Measurements from ENCODE around the gene ZNF277. TPM values are rescaled to one million over a fixed set of nuclear protein-coding genes. Genes with fewer than 3 reads are reported as not detected.
A peak's percentile ranks its signal among the peaks of the same experiment; 100 is the strongest.

ZNF277 gene
- total RNA-seq, 2 donors from 2014 or later = 22.7 to 30.4 TPM

GRCh38 chr7:112255388-112255720, 48.9 kb downstream of the ZNF277 start:
- Mint-ChIP-seq H3K27ac (no peak overlapping the region), H3K36me3 (no peaks in the 10 kb centered on the region), H3K9me3 (no peaks in the 10 kb centered on the region)
- DNase-seq (ENCODE audit: low spot score in 2 of 2) (no peak), ATAC-seq (no peak)

GRCh38 chr7:112257073-112257472, 50.6 kb downstream of the ZNF277 start:
- H3K9me3 Mint-ChIP-seq = no peaks in the 10 kb centered on the region
- H3K27ac Mint-ChIP-seq = no peak overlapping the region
- no peaks in the 10 kb centered on the region for H3K36me3 Mint-ChIP-seq
- DNase-seq (ENCODE audit: low spot score in 2 of 2) (no peak), ATAC-seq (no peak)

- Mint-ChIP-seq H3K9me3 (no peaks in the 10 kb centered on the region), H3K36me3 (no peaks in the 10 kb centered on the region), H3K27ac (no peak overlapping the region)
- ATAC-seq (no peak), DNase-seq (ENCODE audit: low spot score in 2 of 2) (no peak)
These were observed 54.4 kb downstream of the ZNF277 start for GRCh38 chr7:112260911-112261310.

GRCh38 chr7:112262036-112262435, 55.5 kb downstream of the ZNF277 start:
- no peak overlapping the region for H3K27ac Mint-ChIP-seq
- H3K9me3 Mint-ChIP-seq = no peaks in the 10 kb centered on the region
- ATAC-seq (no peak), DNase-seq (ENCODE audit: low spot score in 2 of 2) (no peak)
- no peaks in the 10 kb centered on the region for H3K36me3 Mint-ChIP-seq

- no peaks in the 10 kb centered on the region for H3K9me3 Mint-ChIP-seq
- peaks cover 0 to 4% of the 10 kb centered on the region in 2 donors for H3K36me3 Mint-ChIP-seq
- DNase-seq (ENCODE audit: low spot score in 2 of 2) = no peak
- no peak overlapping the region for H3K27ac Mint-ChIP-seq
- ATAC-seq = no peak
These were observed 56.5 kb downstream of the ZNF277 start for GRCh38 chr7:112262855-112263487.

- ATAC-seq (no peak), DNase-seq (ENCODE audit: low spot score in 2 of 2) (no peak)
- Mint-ChIP-seq H3K27ac (no peak overlapping the region), H3K36me3 (peaks cover 0 to 7% of the 10 kb centered on the region in 2 donors), H3K9me3 (no peaks in the 10 kb centered on the region)
These were observed 57.0 kb downstream of the ZNF277 start for GRCh38 chr7:112263519-112263918.

- no peaks in the 10 kb centered on the region for H3K9me3 Mint-ChIP-seq
- DNase-seq (ENCODE audit: low spot score in 2 of 2) (no peak), ATAC-seq (no peak)
- peaks cover 0 to 7% of the 10 kb centered on the region in 2 donors for H3K36me3 Mint-ChIP-seq
- H3K27ac Mint-ChIP-seq = no peak overlapping the region
These were observed 59.6 kb downstream of the ZNF277 start for GRCh38 chr7:112266141-112266540.

GRCh38 chr7:112266595-112267270, 60.2 kb downstream of the ZNF277 start:
- no peak for ATAC-seq
- DNase-seq (ENCODE audit: low spot score in 2 of 2) = no peak
- Mint-ChIP-seq H3K27ac (no peak overlapping the region), H3K9me3 (no peaks in the 10 kb centered on the region), H3K36me3 (peaks cover 0 to 7% of the 10 kb centered on the region in 2 donors)

GRCh38 chr7:112267944-112268691, 61.6 kb downstream of the ZNF277 start:
- DNase-seq (ENCODE audit: low spot score in 2 of 2) = no peak
- Mint-ChIP-seq H3K27ac (no peak overlapping the region), H3K36me3 (peaks cover 0 to 7% of the 10 kb centered on the region in 2 donors), H3K9me3 (no peaks in the 10 kb centered on the region)
- no peak for ATAC-seq

- no peak for ATAC-seq
- H3K36me3 Mint-ChIP-seq = peaks cover 0 to 7% of the 10 kb centered on the region in 2 donors
These were observed 64.7 kb downstream of the ZNF277 start for GRCh38 chr7:112271162-112271561.

GRCh38 chr7:112272921-112273561, 66.5 kb downstream of the ZNF277 start:
- Mint-ChIP-seq H3K9me3 (no peaks in the 10 kb centered on the region), H3K36me3 (peaks cover 0 to 3% of the 10 kb centered on the region in 2 donors), H3K27ac (peak overlapping the region; percentile 36 to 80)
- ATAC-seq (peak; percentile 40 to 86), DNase-seq (ENCODE audit: low spot score in 2 of 2) (no peak)

More at GRCh38 chr7:112271162-112271561, 64.7 kb downstream of the ZNF277 start:
- H3K9me3 Mint-ChIP-seq = no peaks in the 10 kb centered on the region
- H3K27ac Mint-ChIP-seq = no peak overlapping the region
- DNase-seq (ENCODE audit: low spot score in 2 of 2) = no peak

GRCh38 chr7:112279042-112279441, 72.5 kb downstream of the ZNF277 start:
- no peaks in the 10 kb centered on the region for H3K36me3 Mint-ChIP-seq
- no peak for DNase-seq (ENCODE audit: low spot score in 2 of 2)
- no peaks in the 10 kb centered on the region for H3K9me3 Mint-ChIP-seq
- no peak overlapping the region for H3K27ac Mint-ChIP-seq
- ATAC-seq = no peak

GRCh38 chr7:112280267-112280666, 73.8 kb downstream of the ZNF277 start:
- H3K36me3 Mint-ChIP-seq = no peaks in the 10 kb centered on the region
- H3K27ac Mint-ChIP-seq = no peak overlapping the region
- no peak for DNase-seq (ENCODE audit: low spot score in 2 of 2)
- H3K9me3 Mint-ChIP-seq = no peaks in the 10 kb centered on the region
- ATAC-seq = no peak

GRCh38 chr7:112282476-112283188, 76.1 kb downstream of the ZNF277 start:
- Mint-ChIP-seq H3K27ac (no peak overlapping the region), H3K9me3 (no peaks in the 10 kb centered on the region), H3K36me3 (no peaks in the 10 kb centered on the region)
- no peak for DNase-seq (ENCODE audit: low spot score in 2 of 2)
- no peak for ATAC-seq

- ATAC-seq = no peak
- no peaks in the 10 kb centered on the region for H3K9me3 Mint-ChIP-seq
- DNase-seq (ENCODE audit: low spot score in 2 of 2) = no peak
These were observed 77.0 kb downstream of the ZNF277 start for GRCh38 chr7:112283382-112283910.

More at GRCh38 chr7:112283382-112283910, 77.0 kb downstream of the ZNF277 start:
- Mint-ChIP-seq H3K36me3 (no peaks in the 10 kb centered on the region), H3K27ac (no peak overlapping the region)

Data from activated naive CD4-positive, alpha-beta T cell treated with anti-CD3 and anti-CD28 coated beads, Interleukin-2, amount 50 U/mL, for 72 hours (primary cell).